AG09309 (cell line): ENCODE data around the gene ARHGAP26.

Source experiments
- DNase-seq: peaks from one replicate; pipeline ENCODE4 v3.0.0-alpha.2; 2010; ENCODE audit warnings: low read depth
- H3K4me3 ChIP-seq: 2 replicates; pipeline ENCODE4 v1.5.1; 2011; ENCODE audit warnings: mild to moderate bottlenecking, low read depth, low read length, moderate library complexity; ENCODE audit not compliant: control insufficient read depth
- CTCF ChIP-seq: IDR thresholded peaks from 2 replicates; pipeline ENCODE4 v1.5.1; 2011; ENCODE audit warnings: mild to moderate bottlenecking, low read depth, low read length, inconsistent platforms; ENCODE audit not compliant: insufficient read depth, control insufficient read depth; ENCODE audit errors: missing control alignments

The ARHGAP26 gene

GRCh38 chr5:143071927-143072326 lies 301.8 kb downstream of the ARHGAP26 start:
- TF ChIP-seq CTCF, result no peak
- no peak for DNase-seq
- no peak overlapping the region for H3K4me3 ChIP-seq

- no peak overlapping the region for H3K4me3 ChIP-seq
- no peak for TF ChIP-seq CTCF
- no peak for DNase-seq
Observed at GRCh38 chr5:143072734-143073133, 302.6 kb downstream of the ARHGAP26 start.

GRCh38 chr5:143073766-143074165 lies 303.6 kb downstream of the ARHGAP26 start:
- no peak for TF ChIP-seq CTCF
- H3K4me3 ChIP-seq, result no peak overlapping the region
- DNase-seq, result no peak

- no peak for DNase-seq
- TF ChIP-seq CTCF, result no peak
- H3K4me3 ChIP-seq, result no peak overlapping the region
Observed at GRCh38 chr5:143074414-143074996, 304.3 kb downstream of the ARHGAP26 start.

- no peak for DNase-seq
- H3K4me3 ChIP-seq, result no peak overlapping the region
- TF ChIP-seq CTCF, result no peak
Observed at GRCh38 chr5:143076377-143076776, 306.2 kb downstream of the ARHGAP26 start.

- TF ChIP-seq CTCF, result no peak
- no peak for DNase-seq
- H3K4me3 ChIP-seq, result no peak overlapping the region
Observed at GRCh38 chr5:143077453-143078103, 307.4 kb downstream of the ARHGAP26 start.
